ENCODE data around the gene PCIF1.
A peak's percentile ranks its signal among the peaks of the same experiment; 100 is the strongest.

PCIF1 gene

GRCh38 chr20:45964006-45964400, 29.5 kb downstream of the PCIF1 start:
- no peak for DNase-seq (ENCODE audit: low read depth in 2 of 3, low spot score in 1 of 3)

GRCh38 chr20:45965169-45966002, 30.9 kb downstream of the PCIF1 start:
- DNase-seq (ENCODE audit: low read depth in 2 of 3, low spot score in 1 of 3), result no peak

GRCh38 chr20:45967551-45968080, 33.1 kb downstream of the PCIF1 start:
- no peak for DNase-seq (ENCODE audit: low read depth in 2 of 3, low spot score in 1 of 3)

- DNase-seq (ENCODE audit: low read depth in 2 of 3, low spot score in 1 of 3), result no peak
Observed at GRCh38 chr20:45968081-45968671, 33.7 kb downstream of the PCIF1 start.

GRCh38 chr20:45968801-45969711, 34.6 kb downstream of the PCIF1 start:
- DNase-seq (ENCODE audit: low read depth in 2 of 3, low spot score in 1 of 3), result no peak

- DNase-seq (ENCODE audit: low read depth in 2 of 3, low spot score in 1 of 3), result no peak
Observed at GRCh38 chr20:45969712-45970634, 35.5 kb downstream of the PCIF1 start.

GRCh38 chr20:45970646-45971424, 36.4 kb downstream of the PCIF1 start:
- no peak for DNase-seq (ENCODE audit: low read depth in 2 of 3, low spot score in 1 of 3)

- no peak for DNase-seq (ENCODE audit: low read depth in 2 of 3, low spot score in 1 of 3)
Observed at GRCh38 chr20:45971425-45971674, 36.9 kb downstream of the PCIF1 start.

GRCh38 chr20:45971675-45972499, 37.4 kb downstream of the PCIF1 start, which contains the start of gene ZNF335:
Gene ZNF335, minus strand, starts transcription at chr20:45972203. Its CDS starts 793 bp downstream, at chr20:45971410.
- DNase-seq (ENCODE audit: low read depth in 2 of 3, low spot score in 1 of 3), result peak; percentile 90 to 94 (median 91)

GRCh38 chr20:45972500-45973183, 38.2 kb downstream of the PCIF1 start:
- no peak for DNase-seq (ENCODE audit: low read depth in 2 of 3, low spot score in 1 of 3)

- no peak for DNase-seq (ENCODE audit: low read depth in 2 of 3, low spot score in 1 of 3)
Observed at GRCh38 chr20:45974896-45975565, 40.5 kb downstream of the PCIF1 start.

GRCh38 chr20:45975686-45976085, 41.2 kb downstream of the PCIF1 start:
- no peak for DNase-seq (ENCODE audit: low read depth in 2 of 3, low spot score in 1 of 3)

- DNase-seq (ENCODE audit: low read depth in 2 of 3, low spot score in 1 of 3), result no peak
Observed at GRCh38 chr20:45976086-45976485, 41.6 kb downstream of the PCIF1 start.

GRCh38 chr20:45981261-45981660, 46.8 kb downstream of the PCIF1 start:
- no peak for DNase-seq (ENCODE audit: low read depth in 2 of 3, low spot score in 1 of 3)

GRCh38 chr20:45983279-45983743, 48.8 kb downstream of the PCIF1 start:
- DNase-seq (ENCODE audit: low read depth in 2 of 3, low spot score in 1 of 3), result no peak

GRCh38 chr20:45985573-45985972, 51.1 kb downstream of the PCIF1 start:
- no peak for DNase-seq (ENCODE audit: low read depth in 2 of 3, low spot score in 1 of 3)

GRCh38 chr20:45987108-45987780, 52.8 kb downstream of the PCIF1 start:
- peak; percentile 53 to 78 (median 74) for DNase-seq (ENCODE audit: low read depth in 2 of 3, low spot score in 1 of 3)

Measured in stimulated activated CD4-positive, alpha-beta T cell treated with anti-CD3 and anti-CD28 coated beads, Interleukin-12 subunit alpha, Interleukin-12 subunit beta, amount 100 ng/mL, for 48 hours (primary cell).